ENCODE measurements around the gene C12orf42.

Gene C12orf42

DNA sequence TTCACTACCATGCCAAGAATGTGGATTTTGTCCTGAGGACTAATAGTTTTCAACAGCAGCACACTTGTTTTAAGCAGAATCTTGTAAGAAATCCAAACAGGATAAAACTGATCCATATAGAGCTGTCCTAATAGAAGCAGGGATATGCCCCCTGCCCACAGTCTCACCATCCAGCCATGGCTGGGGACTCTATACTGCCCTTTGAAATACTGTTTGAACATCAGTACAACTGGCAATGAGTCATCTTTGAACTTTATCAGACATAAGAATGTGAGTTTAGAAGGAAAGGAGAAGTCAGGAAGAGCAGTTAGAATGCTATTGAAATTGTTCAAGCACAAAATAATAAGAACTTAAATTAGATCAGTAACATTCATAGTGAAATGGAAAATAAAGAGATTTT is 3.8 kb upstream of the C12orf42 start:
- H2AFZ ChIP-seq (ENCODE audit: low read length) = no peak overlapping the region
- H3K4me1 ChIP-seq (ENCODE audit: insufficient read depth, low read length, severe bottlenecking) = no peaks in the 10 kb centered on the region
- no peak overlapping the region for H3K27ac ChIP-seq (ENCODE audit: low read depth, low read length, poor library complexity, severe bottlenecking)
- H3K4me2 ChIP-seq (ENCODE audit: low read length) = no peak overlapping the region
- no peaks in the 10 kb centered on the region for H3K79me2 ChIP-seq (ENCODE audit: insufficient read depth, low read length)
- H4K20me1 ChIP-seq (ENCODE audit: insufficient read depth, low read length) = no peaks in the 10 kb centered on the region
- H3K9me3 ChIP-seq (ENCODE audit: low read length) = no peaks in the 10 kb centered on the region
- no peaks in the 10 kb centered on the region for H3K9me2 ChIP-seq (ENCODE audit: low read depth, low read length)
- TF ChIP-seq, protein P1, sequence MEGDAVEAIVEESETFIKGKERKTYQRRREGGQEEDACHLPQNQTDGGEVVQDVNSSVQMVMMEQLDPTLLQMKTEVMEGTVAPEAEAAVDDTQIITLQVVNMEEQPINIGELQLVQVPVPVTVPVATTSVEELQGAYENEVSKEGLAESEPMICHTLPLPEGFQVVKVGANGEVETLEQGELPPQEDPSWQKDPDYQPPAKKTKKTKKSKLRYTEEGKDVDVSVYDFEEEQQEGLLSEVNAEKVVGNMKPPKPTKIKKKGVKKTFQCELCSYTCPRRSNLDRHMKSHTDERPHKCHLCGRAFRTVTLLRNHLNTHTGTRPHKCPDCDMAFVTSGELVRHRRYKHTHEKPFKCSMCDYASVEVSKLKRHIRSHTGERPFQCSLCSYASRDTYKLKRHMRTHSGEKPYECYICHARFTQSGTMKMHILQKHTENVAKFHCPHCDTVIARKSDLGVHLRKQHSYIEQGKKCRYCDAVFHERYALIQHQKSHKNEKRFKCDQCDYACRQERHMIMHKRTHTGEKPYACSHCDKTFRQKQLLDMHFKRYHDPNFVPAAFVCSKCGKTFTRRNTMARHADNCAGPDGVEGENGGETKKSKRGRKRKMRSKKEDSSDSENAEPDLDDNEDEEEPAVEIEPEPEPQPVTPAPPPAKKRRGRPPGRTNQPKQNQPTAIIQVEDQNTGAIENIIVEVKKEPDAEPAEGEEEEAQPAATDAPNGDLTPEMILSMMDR (IDR thresholded peaks at IDR 0.05; ENCODE audit: low read length) = no peak
- no peak for TF ChIP-seq EZH2 (IDR thresholded peaks at IDR 0.05; ENCODE audit: borderline replicate concordance, low read length)
- H3K36me3 ChIP-seq (ENCODE audit: insufficient read depth, low read length) = no peaks in the 10 kb centered on the region
- H3K27me3 ChIP-seq (ENCODE audit: insufficient read depth, low read length) = no peaks in the 10 kb centered on the region
- no peaks in the 10 kb centered on the region for H3F3A ChIP-seq (ENCODE audit: insufficient read depth, low read length)
- H3K4me3 ChIP-seq (ENCODE audit: low read depth, low read length, poor library complexity, severe bottlenecking) = no peak overlapping the region
- no peak overlapping the region for H3K9ac ChIP-seq (ENCODE audit: low read length)

DNA sequence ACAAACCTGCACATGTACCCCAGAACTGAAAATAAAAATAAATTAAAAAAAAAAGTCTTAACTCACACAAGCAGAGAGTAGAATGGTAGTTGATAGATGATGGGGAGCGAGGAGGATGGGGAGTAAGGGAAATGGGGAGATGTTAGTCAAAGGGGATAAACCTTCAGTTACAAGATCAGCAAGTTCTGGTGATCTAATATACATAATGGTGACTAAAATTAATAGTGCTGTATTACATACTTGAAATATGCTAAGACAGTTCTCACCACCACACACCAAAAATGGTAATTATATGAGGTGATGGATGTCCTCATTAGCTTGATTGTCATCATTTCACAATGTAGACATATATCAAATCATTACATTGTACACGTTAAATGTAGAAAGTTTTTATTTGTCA is 3.2 kb upstream of the C12orf42 start:
- Histone ChIP-seq H4K20me1 (ENCODE audit: insufficient read depth, low read length) (no peaks in the 10 kb centered on the region), H3K4me1 (ENCODE audit: insufficient read depth, low read length, severe bottlenecking) (no peaks in the 10 kb centered on the region), H2AFZ (ENCODE audit: low read length) (no peak overlapping the region), H3K9me2 (ENCODE audit: low read depth, low read length) (no peaks in the 10 kb centered on the region), H3K79me2 (ENCODE audit: insufficient read depth, low read length) (no peaks in the 10 kb centered on the region), H3K9ac (ENCODE audit: low read length) (no peak overlapping the region), H3K4me2 (ENCODE audit: low read length) (no peak overlapping the region), H3K27me3 (ENCODE audit: insufficient read depth, low read length) (no peaks in the 10 kb centered on the region), H3F3A (ENCODE audit: insufficient read depth, low read length) (no peaks in the 10 kb centered on the region), H3K27ac (ENCODE audit: low read depth, low read length, poor library complexity, severe bottlenecking) (no peak overlapping the region), H3K4me3 (ENCODE audit: low read depth, low read length, poor library complexity, severe bottlenecking) (no peak overlapping the region), H3K9me3 (ENCODE audit: low read length) (no peaks in the 10 kb centered on the region), H3K36me3 (ENCODE audit: insufficient read depth, low read length) (no peaks in the 10 kb centered on the region)
- no peak for TF ChIP-seq EZH2 (IDR thresholded peaks at IDR 0.05; ENCODE audit: borderline replicate concordance, low read length)
- TF ChIP-seq, protein P1 (IDR thresholded peaks at IDR 0.05; ENCODE audit: low read length) = no peak

DNA sequence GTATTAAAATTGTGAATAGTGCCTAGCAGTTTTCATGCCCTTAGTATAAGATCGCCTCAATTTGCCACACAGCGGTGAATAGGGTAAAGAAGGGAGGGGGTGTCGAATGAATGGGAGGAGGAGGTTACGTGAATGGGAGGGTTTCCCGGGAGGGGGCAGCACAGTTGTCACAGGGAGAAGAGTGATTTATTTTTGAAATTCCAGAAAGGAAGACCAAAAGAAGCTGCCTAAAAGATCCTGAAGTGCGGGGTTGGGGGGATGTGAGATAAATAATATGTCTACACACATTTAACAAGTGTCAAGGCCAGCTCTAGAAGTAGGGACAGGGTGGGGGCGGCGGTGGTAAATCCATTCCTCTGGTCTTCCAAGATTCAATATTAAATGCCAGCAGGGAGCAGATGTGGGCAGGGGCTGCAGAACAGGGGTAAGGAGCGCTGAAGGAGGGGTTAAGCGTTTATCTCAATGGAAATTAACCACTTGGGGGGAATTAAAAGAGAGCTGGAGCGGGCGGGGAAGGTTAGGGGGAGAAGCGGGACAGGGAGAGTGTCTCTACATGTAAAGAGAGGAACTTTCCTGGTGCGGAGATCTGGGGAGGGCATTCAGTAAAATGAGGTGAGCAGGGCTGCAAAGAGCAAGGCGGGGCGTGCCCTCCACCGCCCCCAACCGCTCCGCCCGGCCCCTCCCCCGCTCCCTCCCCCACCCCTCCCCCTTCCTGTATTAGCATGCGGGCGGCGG is 867 bp downstream of the C12orf42 start:
- TF ChIP-seq, protein P1 (IDR thresholded peaks at IDR 0.05; ENCODE audit: low read length) = no peak
- no peak overlapping the region for H3K4me3 ChIP-seq (ENCODE audit: low read depth, low read length, poor library complexity, severe bottlenecking)
- H3K4me2 ChIP-seq (ENCODE audit: low read length) = no peak overlapping the region
- H3K9me2 ChIP-seq (ENCODE audit: low read depth, low read length) = no peaks in the 10 kb centered on the region
- H3K36me3 ChIP-seq (ENCODE audit: insufficient read depth, low read length) = no peaks in the 10 kb centered on the region
- H3F3A ChIP-seq (ENCODE audit: insufficient read depth, low read length) = no peaks in the 10 kb centered on the region
- H3K9me3 ChIP-seq (ENCODE audit: low read length) = no peaks in the 10 kb centered on the region
- H2AFZ ChIP-seq (ENCODE audit: low read length) = no peak overlapping the region
- H3K27ac ChIP-seq (ENCODE audit: low read depth, low read length, poor library complexity, severe bottlenecking) = no peak overlapping the region
- H3K79me2 ChIP-seq (ENCODE audit: insufficient read depth, low read length) = no peaks in the 10 kb centered on the region
- no peaks in the 10 kb centered on the region for H3K27me3 ChIP-seq (ENCODE audit: insufficient read depth, low read length)
- no peaks in the 10 kb centered on the region for H4K20me1 ChIP-seq (ENCODE audit: insufficient read depth, low read length)
- H3K9ac ChIP-seq (ENCODE audit: low read length) = no peak overlapping the region
- H3K4me1 ChIP-seq (ENCODE audit: insufficient read depth, low read length, severe bottlenecking) = no peaks in the 10 kb centered on the region
